Ishikawa (cell line): ENCODE results near the gene MTCH2.
A peak's percentile ranks its signal among the peaks of the same experiment; 100 is the strongest.

Source experiments
- CEBPB ChIP-seq: IDR thresholded peaks from 2 replicates; pipeline ENCODE4 v1.6.1; 2012
- CREB1 ChIP-seq: IDR thresholded peaks from 2 replicates; pipeline ENCODE4 v1.6.1; 2012; ENCODE audit warnings: low read depth
- EGR1 ChIP-seq: IDR thresholded peaks from 2 replicates; pipeline ENCODE4 v1.6.1; 2012
- EP300 ChIP-seq: IDR thresholded peaks from 2 replicates; pipeline ENCODE4 v1.6.1; 2012; ENCODE audit warnings: borderline replicate concordance
- FOXM1 ChIP-seq: IDR thresholded peaks from 2 replicates; pipeline ENCODE4 v1.6.1; 2012; ENCODE audit warnings: low read depth, borderline replicate concordance
- NFIC ChIP-seq: IDR thresholded peaks from 2 replicates; pipeline ENCODE4 v1.6.1; 2012
- RAD21 ChIP-seq: IDR thresholded peaks from 2 replicates; pipeline ENCODE4 v1.6.1; 2012; ENCODE audit warnings: low read depth
- TAF1 ChIP-seq: IDR thresholded peaks from 2 replicates; pipeline ENCODE4 v1.6.1; 2012; ENCODE audit warnings: low read depth, mild to moderate bottlenecking
- TCF12 ChIP-seq: IDR thresholded peaks from 2 replicates; pipeline ENCODE4 v1.6.1; 2012; ENCODE audit warnings: low read depth
- TEAD4 ChIP-seq: IDR thresholded peaks from 2 replicates; pipeline ENCODE4 v1.6.1; 2012
- YY1 ChIP-seq: IDR thresholded peaks from 2 replicates; pipeline ENCODE4 v1.6.1; 2012; ENCODE audit warnings: low read depth
- ZBTB7A ChIP-seq: IDR thresholded peaks from 2 replicates; pipeline ENCODE4 v1.6.1; 2012; ENCODE audit warnings: low read depth
- TF ChIP-seq, protein P1 (sequence below): IDR thresholded peaks from 2 replicates; pipeline ENCODE4 v1.6.1; 2012; ENCODE audit warnings: low read depth, mild to moderate bottlenecking
- TF ChIP-seq, protein P2 (sequence below): IDR thresholded peaks from 2 replicates; pipeline ENCODE4 v1.6.1; 2012
- TF ChIP-seq, protein P3 (sequence below): IDR thresholded peaks from 2 replicates; pipeline ENCODE4 v1.6.1; 2012

The MTCH2 gene

DNA sequence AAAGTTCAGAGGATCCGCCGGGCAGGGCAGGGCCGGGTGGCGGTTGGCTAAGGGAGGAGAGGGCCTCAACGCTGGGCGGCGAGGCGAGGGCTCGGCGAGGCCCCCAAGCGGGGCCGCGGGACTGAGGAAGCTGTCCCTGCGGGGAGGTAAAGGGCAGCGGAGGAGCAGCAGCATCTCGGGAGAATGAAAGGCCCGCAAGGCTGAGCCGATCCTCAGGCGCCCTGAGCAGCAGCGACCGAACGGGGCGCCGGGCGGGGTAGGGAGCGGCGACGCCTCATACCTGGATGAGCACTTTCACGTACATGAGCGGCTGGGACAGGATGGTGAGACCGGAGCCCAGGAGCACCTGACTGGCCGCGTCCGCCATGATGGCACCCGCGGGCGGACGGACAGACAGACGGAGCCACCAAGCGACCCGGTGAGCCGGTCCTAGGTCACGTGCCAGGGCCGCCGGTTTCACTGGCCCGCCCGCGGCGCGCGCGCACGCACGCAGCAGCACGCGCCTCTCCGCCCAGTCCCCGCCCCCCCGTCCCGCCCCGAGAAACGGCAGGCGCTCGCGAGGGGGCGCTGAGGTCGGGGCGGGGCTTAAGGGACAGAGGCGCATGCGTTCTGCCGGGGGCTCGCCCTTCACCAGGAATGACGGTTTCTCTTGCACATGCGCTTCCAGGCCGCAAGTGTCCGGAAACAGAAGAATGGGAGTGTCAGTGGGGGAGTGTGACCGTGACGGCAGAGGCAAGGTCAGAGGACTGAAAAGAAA is at the start of gene MTCH2:
Gene MTCH2 (minus strand): TSS at position 461 of the 757 bp plus-strand sequence. CDS start 94 bp downstream, at position 367.
- no peak for TF ChIP-seq NFIC
- TF ChIP-seq TAF1 = peak; percentile 95
- TF ChIP-seq, protein P1, sequence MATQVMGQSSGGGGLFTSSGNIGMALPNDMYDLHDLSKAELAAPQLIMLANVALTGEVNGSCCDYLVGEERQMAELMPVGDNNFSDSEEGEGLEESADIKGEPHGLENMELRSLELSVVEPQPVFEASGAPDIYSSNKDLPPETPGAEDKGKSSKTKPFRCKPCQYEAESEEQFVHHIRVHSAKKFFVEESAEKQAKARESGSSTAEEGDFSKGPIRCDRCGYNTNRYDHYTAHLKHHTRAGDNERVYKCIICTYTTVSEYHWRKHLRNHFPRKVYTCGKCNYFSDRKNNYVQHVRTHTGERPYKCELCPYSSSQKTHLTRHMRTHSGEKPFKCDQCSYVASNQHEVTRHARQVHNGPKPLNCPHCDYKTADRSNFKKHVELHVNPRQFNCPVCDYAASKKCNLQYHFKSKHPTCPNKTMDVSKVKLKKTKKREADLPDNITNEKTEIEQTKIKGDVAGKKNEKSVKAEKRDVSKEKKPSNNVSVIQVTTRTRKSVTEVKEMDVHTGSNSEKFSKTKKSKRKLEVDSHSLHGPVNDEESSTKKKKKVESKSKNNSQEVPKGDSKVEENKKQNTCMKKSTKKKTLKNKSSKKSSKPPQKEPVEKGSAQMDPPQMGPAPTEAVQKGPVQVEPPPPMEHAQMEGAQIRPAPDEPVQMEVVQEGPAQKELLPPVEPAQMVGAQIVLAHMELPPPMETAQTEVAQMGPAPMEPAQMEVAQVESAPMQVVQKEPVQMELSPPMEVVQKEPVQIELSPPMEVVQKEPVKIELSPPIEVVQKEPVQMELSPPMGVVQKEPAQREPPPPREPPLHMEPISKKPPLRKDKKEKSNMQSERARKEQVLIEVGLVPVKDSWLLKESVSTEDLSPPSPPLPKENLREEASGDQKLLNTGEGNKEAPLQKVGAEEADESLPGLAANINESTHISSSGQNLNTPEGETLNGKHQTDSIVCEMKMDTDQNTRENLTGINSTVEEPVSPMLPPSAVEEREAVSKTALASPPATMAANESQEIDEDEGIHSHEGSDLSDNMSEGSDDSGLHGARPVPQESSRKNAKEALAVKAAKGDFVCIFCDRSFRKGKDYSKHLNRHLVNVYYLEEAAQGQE = no peak
- TF ChIP-seq, protein P2, sequence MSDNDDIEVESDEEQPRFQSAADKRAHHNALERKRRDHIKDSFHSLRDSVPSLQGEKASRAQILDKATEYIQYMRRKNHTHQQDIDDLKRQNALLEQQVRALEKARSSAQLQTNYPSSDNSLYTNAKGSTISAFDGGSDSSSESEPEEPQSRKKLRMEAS = peak; percentile 88
- TF ChIP-seq YY1 = peak; percentile 93
- TF ChIP-seq CREB1 = no peak
- TF ChIP-seq, protein P3, sequence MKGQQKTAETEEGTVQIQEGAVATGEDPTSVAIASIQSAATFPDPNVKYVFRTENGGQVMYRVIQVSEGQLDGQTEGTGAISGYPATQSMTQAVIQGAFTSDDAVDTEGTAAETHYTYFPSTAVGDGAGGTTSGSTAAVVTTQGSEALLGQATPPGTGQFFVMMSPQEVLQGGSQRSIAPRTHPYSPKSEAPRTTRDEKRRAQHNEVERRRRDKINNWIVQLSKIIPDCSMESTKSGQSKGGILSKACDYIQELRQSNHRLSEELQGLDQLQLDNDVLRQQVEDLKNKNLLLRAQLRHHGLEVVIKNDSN = peak; percentile 96
- TF ChIP-seq RAD21 = no peak
- peak; percentile 72; the same call in 1 of the 2 replicates for TF ChIP-seq TCF12
- TF ChIP-seq ZBTB7A = 0 out of 2 replicates have a peak, but pooled peaks have one; percentile 34

DNA sequence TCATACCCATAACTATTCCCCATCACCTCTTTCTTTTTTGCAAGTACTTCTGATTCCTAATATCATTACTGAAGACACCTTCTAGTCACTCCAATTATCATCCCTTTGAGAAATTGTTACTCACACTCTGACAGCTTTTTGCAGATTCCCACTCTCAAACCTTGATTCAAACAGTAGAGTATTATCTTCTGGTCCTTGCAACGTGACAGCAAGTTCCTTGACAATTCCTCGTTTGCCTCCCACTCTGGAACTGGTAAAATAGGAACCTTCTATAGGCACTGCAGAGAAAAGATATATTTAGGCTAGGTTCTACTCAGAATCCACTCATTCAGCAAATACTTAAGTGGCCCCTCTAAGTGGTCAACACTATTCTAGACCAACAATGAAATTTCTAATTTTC is 49.6 kb upstream of the MTCH2 start:
- no peak for TF ChIP-seq EGR1
- TF ChIP-seq, protein P3 = no peak
- TF ChIP-seq TCF12 = no peak
- TF ChIP-seq, protein P2 = no peak
- no peak for TF ChIP-seq CEBPB
- TF ChIP-seq NFIC = no peak
- no peak for TF ChIP-seq RAD21
- TF ChIP-seq ZBTB7A = no peak
- TF ChIP-seq EP300 = no peak
- TF ChIP-seq CREB1 = no peak
- no peak for TF ChIP-seq TEAD4
- no peak for TF ChIP-seq YY1

DNA sequence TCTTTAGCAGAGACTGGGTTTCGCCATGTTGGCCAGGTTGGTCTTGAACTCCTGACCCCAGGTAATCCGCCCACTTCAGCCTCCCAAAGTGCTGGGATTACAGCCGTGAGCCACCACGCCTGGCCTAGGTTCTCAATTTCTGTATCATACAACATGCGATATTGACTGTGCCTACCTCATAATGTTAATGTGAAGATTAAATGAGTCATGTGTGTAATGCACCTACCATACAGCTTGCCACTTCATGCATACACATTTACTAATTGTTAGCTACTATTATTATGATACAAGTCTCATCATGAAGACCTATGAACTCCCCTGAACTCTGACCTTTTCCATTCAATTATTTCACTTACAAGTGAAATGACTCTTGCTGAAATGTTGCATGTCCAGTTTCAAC is 47.1 kb upstream of the MTCH2 start:
- TF ChIP-seq NFIC = no peak
- no peak for TF ChIP-seq EP300
- TF ChIP-seq EGR1 = no peak
- TF ChIP-seq RAD21 = no peak
- TF ChIP-seq TCF12 = no peak
- TF ChIP-seq FOXM1 = no peak
- TF ChIP-seq CREB1 = no peak
- TF ChIP-seq TAF1 = no peak
- TF ChIP-seq, protein P1 = no peak
- TF ChIP-seq, protein P3 = no peak
- TF ChIP-seq, protein P2 = no peak
- no peak for TF ChIP-seq TEAD4

DNA sequence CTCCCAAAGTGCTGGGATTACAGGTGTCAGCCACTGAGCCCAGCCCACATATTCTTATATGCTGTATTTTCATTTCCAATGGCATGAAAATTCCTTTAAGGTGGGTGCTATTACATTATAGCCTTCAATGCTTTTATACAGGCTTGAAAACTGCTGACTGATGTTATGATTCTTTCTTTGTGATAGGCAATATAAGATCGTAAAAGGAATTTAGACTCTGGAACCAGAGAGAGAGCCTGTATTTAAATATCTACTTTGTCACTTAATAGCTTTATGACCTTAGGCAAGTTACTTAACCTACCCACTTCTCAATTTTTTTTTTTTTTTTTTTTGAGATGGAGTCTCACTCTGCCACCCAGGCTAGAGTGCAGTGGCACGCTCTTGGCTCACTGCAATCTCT is 46.6 kb upstream of the MTCH2 start:
- TF ChIP-seq CEBPB = no peak
- no peak for TF ChIP-seq TEAD4
- no peak for TF ChIP-seq ZBTB7A
- no peak for TF ChIP-seq RAD21
- TF ChIP-seq, protein P1 = no peak
- TF ChIP-seq, protein P2 = no peak
- no peak for TF ChIP-seq EGR1
- TF ChIP-seq EP300 = no peak
- no peak for TF ChIP-seq FOXM1
- no peak for TF ChIP-seq TAF1
- TF ChIP-seq, protein P3 = no peak
- no peak for TF ChIP-seq NFIC
- TF ChIP-seq YY1 = no peak
- TF ChIP-seq CREB1 = no peak
- TF ChIP-seq TCF12 = no peak
